Body of pancreas (tissue), 4 donors: ENCODE results near the gene ABLIM1.

Source experiments
- CTCF ChIP-seq, 7 experiments: fragments of 450-650 bp in 4 of 7; fragments of 200-600 bp in 3 of 7; sonication (generic) in 3 of 7; IDR thresholded peaks; one replicate each; pipeline ENCODE4 v1.5.1; 2016 to 2019; ENCODE audit warnings: antibody characterized with exemption in 7 of 7
- POLR2A ChIP-seq, 3 donors: fragments of 450-650 bp; IDR thresholded peaks; one replicate each; pipeline ENCODE4 v1.6.1; 2016; ENCODE audit warnings: antibody characterized with exemption in 3 of 3, mild to moderate bottlenecking in 2 of 3

GRCh38 chr10:114458955-114459354 is 199.1 kb downstream of the ABLIM1 start:
- TF ChIP-seq CTCF (IDR thresholded peaks at IDR 0.05) = peak in 5 of 7 experiments; percentile 40 to 70 (median 64)
- TF ChIP-seq POLR2A (IDR thresholded peaks at IDR 0.05) = no peak
